HG03342 (cell line): ENCODE results near the gene DUS4L.

Experiments used
- ATAC-seq: cut with Tn5 transposase; IDR thresholded peaks from one replicate; pipeline ENCODE4 v1.9.1; 2021; ENCODE audit warnings: mild to moderate bottlenecking, moderate library complexity; ENCODE audit not compliant: unreplicated experiment

DUS4L gene

GRCh38 chr7:107579885-107580715, 16.3 kb downstream of the DUS4L start, which contains the start of gene BCAP29:
Gene BCAP29, plus strand, starts transcription at chr7:107580246. Its CDS starts 527 bp downstream, at chr7:107580773.
- peak; percentile 91 for ATAC-seq

- no peak for ATAC-seq
Measured at GRCh38 chr7:107580716-107581383, 17.1 kb downstream of the DUS4L start.

GRCh38 chr7:107581387-107582013, 17.7 kb downstream of the DUS4L start:
- no peak for ATAC-seq

- no peak for ATAC-seq
Measured at GRCh38 chr7:107582875-107583274, 19.1 kb downstream of the DUS4L start.

GRCh38 chr7:107584716-107585115, 20.9 kb downstream of the DUS4L start:
- no peak for ATAC-seq

- no peak for ATAC-seq
Measured at GRCh38 chr7:107588529-107589130, 24.9 kb downstream of the DUS4L start.

GRCh38 chr7:107591421-107591820, 27.6 kb downstream of the DUS4L start:
- ATAC-seq, result no peak

- no peak for ATAC-seq
Measured at GRCh38 chr7:107592361-107593024, 28.7 kb downstream of the DUS4L start.

GRCh38 chr7:107593025-107593410, 29.2 kb downstream of the DUS4L start:
- no peak for ATAC-seq

GRCh38 chr7:107594961-107595737, 31.4 kb downstream of the DUS4L start:
- ATAC-seq, result no peak

- no peak for ATAC-seq
Measured at GRCh38 chr7:107596881-107597581, 33.3 kb downstream of the DUS4L start.

GRCh38 chr7:107597582-107597916, 33.8 kb downstream of the DUS4L start:
- no peak for ATAC-seq

- ATAC-seq, result no peak
Measured at GRCh38 chr7:107597953-107598352, 34.2 kb downstream of the DUS4L start.

- ATAC-seq, result no peak
Measured at GRCh38 chr7:107599262-107599661, 35.5 kb downstream of the DUS4L start.

- ATAC-seq, result no peak
Measured at GRCh38 chr7:107600816-107601215, 37.0 kb downstream of the DUS4L start.

- ATAC-seq, result no peak
Measured at GRCh38 chr7:107605218-107605815, 41.5 kb downstream of the DUS4L start.

- ATAC-seq, result no peak
Measured at GRCh38 chr7:107606303-107606702, 42.5 kb downstream of the DUS4L start.

GRCh38 chr7:107609811-107610261, 46.1 kb downstream of the DUS4L start:
- no peak for ATAC-seq

GRCh38 chr7:107610323-107610722, 46.6 kb downstream of the DUS4L start:
- no peak for ATAC-seq
